ENCODE data around the gene TBC1D1. TPM values are rescaled to one million over a fixed set of nuclear protein-coding genes. Genes with fewer than 3 reads are reported as not detected.

Gene TBC1D1
- total RNA-seq, 4 donors from 2014 or later: 15.9 to 24.0 (median 20.0) TPM

DNA sequence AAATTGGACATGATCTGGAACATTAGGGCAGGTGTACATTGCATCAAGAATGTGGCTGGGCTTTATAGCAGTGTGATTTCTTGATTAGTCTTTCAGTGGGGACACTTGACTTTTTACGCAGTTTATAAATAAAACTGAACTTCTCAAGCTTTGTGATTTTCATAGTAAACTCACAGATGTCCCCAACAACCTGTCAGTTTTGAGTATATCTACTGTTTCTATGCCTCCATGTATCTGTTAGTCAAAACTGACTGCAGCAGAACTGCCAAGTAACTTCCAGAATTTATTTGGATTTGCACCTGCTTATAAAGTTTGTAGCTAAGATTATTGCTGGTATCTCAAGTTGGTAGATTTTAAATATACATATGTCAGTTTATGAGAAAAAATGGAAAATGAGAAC lies 89.4 kb downstream of the TBC1D1 start:
- intact Hi-C loops (cut with DNase I; ENCODE audit: low total_unique reads): no loop called here
- DNase-seq (ENCODE audit: low spot score in 2 of 2): no peak
- TF ChIP-seq, protein P1, sequence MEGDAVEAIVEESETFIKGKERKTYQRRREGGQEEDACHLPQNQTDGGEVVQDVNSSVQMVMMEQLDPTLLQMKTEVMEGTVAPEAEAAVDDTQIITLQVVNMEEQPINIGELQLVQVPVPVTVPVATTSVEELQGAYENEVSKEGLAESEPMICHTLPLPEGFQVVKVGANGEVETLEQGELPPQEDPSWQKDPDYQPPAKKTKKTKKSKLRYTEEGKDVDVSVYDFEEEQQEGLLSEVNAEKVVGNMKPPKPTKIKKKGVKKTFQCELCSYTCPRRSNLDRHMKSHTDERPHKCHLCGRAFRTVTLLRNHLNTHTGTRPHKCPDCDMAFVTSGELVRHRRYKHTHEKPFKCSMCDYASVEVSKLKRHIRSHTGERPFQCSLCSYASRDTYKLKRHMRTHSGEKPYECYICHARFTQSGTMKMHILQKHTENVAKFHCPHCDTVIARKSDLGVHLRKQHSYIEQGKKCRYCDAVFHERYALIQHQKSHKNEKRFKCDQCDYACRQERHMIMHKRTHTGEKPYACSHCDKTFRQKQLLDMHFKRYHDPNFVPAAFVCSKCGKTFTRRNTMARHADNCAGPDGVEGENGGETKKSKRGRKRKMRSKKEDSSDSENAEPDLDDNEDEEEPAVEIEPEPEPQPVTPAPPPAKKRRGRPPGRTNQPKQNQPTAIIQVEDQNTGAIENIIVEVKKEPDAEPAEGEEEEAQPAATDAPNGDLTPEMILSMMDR (IDR thresholded peaks at IDR 0.05): no peak
- no peak for TF ChIP-seq POLR2A (IDR thresholded peaks at IDR 0.05)
- H3K4me3 ChIP-seq (ENCODE audit: low read depth, poor library complexity, severe bottlenecking): no peak overlapping the region
- 95 to 97% methylated on average over 1 of the region's 1 CpG for WGBS, 2 donors

DNA sequence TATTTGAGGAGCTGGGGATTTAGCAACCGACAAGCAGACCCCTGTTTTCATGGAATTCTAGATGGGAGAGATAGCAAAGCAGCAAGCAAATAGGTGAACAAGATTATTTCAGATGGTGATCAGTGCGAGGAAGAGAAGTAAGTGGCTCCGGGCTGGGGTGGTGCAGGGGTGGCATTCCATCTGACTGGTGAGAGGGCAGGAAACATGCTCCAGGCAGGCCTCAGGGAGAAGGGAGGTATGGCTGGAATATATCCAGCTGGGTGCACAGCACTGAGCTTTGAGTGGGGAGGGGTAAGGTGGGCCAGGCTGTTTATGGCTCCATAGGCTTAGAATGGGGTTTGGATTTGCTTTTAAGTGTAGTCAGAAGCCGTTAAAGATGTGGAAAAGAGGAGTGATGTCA lies 90.5 kb downstream of the TBC1D1 start:
- intact Hi-C loops (cut with DNase I; ENCODE audit: low total_unique reads): no loop called here
- WGBS, 2 donors: 54 to 58% methylated on average over 4 of the region's 4 CpGs
- no peak overlapping the region for H3K4me3 ChIP-seq (ENCODE audit: low read depth, poor library complexity, severe bottlenecking)
- no peak for DNase-seq (ENCODE audit: low spot score in 2 of 2)
- TF ChIP-seq POLR2A (IDR thresholded peaks at IDR 0.05): no peak
- TF ChIP-seq, protein P1 (IDR thresholded peaks at IDR 0.05): no peak

DNA sequence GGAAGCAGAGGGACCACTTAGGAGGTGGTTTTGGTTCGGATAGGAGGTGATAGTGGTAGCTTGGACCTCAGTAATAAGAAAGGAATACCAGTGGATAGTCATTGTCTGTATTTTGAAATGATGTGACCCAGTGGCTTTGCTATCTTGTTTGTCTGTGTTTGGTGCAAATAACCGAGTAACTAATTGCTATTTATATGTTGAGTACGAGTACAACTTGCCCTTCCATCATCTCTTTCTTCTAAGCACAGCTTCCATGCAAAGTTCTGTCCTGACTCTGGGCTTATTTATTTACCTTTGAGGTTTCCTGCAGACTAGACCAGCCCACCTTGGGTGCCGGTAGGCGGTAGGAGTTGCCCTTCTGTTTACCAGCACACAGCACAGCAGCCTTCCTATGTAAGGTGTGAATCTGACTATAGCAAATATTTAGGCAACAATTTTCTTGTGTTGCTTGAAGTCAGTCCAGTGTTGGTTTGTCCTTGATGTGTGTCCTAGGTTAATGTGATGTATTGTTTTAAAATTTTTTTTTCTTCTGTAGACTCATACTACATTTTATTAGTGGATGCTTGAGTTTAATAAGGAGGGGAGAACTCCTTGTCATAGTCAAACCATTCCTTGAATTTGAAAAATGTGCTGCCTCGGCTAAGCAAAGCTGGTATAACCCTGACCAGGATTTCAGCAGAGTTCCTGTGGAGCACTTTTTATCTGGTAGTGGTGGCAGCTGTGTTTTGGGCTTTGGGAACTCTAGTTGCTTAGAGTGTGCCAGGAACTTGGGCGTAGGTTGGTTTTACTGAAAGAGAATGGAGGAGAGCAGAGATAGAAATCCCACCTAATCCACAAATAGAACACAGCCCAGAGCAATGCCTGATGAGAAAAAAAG lies 91.2 kb downstream of the TBC1D1 start:
- WGBS, 2 donors: 66 to 73% methylated on average over 7 of the region's 7 CpGs
- no peak for DNase-seq (ENCODE audit: low spot score in 2 of 2)
- intact Hi-C loops (cut with DNase I; ENCODE audit: low total_unique reads): no loop called here
- no peak overlapping the region for H3K4me3 ChIP-seq (ENCODE audit: low read depth, poor library complexity, severe bottlenecking)
- no peak for TF ChIP-seq POLR2A (IDR thresholded peaks at IDR 0.05)
- TF ChIP-seq, protein P1 (IDR thresholded peaks at IDR 0.05): no peak

DNA sequence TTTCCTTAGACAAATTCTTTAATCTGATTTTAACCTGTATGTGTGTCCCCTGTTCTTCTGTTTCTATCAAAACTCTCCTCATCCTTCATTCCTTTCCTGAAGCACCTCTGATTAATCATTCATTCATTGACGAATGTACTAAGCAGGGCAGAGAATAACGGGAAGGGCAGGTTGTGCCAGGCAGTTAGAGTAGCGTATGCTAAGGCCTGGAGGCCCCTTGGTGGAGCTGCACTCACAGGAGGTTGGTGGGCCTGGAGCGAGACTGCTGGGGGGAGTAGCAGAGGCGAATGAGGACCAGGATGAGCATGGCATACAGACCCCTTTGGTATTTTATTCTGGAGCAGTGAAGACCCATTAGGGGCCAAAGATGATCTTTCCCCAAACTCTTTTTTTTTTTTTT lies 91.9 kb downstream of the TBC1D1 start:
- H3K4me3 ChIP-seq (ENCODE audit: low read depth, poor library complexity, severe bottlenecking): no peak overlapping the region
- intact Hi-C loops (cut with DNase I; ENCODE audit: low total_unique reads): no loop called here
- no peak for DNase-seq (ENCODE audit: low spot score in 2 of 2)
- TF ChIP-seq, protein P1 (IDR thresholded peaks at IDR 0.05): no peak
- no peak for TF ChIP-seq POLR2A (IDR thresholded peaks at IDR 0.05)
- 55 to 67% methylated on average over 5 of the region's 5 CpGs for WGBS, 2 donors

DNA sequence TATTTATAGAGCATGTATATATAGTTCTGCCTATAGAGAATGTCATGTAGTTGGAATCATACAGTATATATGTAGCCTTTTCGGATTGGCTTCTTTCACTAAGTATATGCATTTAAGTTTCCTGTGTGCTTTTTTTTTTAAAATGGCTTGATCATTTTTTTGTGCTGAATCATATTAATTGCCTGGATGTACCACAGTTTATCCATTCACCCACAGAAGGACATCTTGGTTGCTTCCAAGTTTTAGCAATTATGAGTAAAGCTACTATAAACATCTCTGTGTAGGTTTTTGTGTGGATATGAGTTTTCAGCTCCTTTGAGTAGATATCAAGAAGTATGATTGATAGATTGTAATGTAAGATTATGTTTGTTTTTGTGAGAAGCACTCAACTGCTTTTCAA lies 93.1 kb downstream of the TBC1D1 start:
- intact Hi-C loops (cut with DNase I; ENCODE audit: low total_unique reads): no loop called here
- TF ChIP-seq POLR2A (IDR thresholded peaks at IDR 0.05): no peak
- TF ChIP-seq, protein P1 (IDR thresholded peaks at IDR 0.05): no peak
- 90 to 95% methylated on average over 1 of the region's 1 CpG for WGBS, 2 donors
- DNase-seq (ENCODE audit: low spot score in 2 of 2): no peak
- no peak overlapping the region for H3K4me3 ChIP-seq (ENCODE audit: low read depth, poor library complexity, severe bottlenecking)
